Measurements from ENCODE around the gene IL4.

Gene IL4

DNA sequence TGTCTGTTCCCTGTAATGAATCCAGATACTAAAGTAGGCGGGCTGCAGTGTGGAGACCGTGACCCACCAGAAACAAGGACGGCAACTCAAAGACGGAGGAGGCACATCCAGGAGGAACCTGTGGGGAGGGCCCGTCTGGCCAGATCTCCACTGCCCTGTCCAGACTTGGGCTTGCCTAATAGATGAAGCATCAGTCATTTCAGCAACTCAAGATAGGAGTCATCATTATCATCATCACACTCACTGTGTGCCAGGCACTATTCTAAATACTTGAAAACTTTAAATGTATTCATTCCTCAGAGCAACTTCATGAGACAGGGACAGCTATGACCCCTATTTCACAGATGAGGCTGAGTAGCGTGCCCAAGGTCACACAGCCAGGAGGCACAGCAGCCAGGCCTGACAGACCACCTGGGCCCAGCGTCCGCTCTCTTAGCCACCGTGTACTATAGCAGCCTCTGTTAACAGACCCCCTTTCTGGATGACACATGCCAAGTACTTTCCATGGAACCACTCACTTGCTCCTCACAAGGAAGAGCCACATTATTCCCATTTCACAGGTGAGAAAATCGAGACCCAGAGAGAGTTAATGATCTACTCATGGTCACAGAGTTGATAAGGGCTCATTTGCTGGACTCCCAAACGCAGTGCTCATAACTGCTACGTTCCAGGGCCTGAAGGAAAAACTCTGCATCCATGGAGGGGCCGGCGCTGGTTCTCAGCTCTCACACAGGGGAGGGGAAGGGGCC, 4.9 kb upstream of the IL4 start:
- no peak overlapping the region for H3K4me3 ChIP-seq (replicated peaks in 1 of 2; ENCODE audit: low read depth in 2 of 2, low read length in 2 of 2)
- DNase-seq (ENCODE audit: low read depth in 2 of 2), result peak in 1 of 2 donors; percentile 14
- TF ChIP-seq, protein P1, sequence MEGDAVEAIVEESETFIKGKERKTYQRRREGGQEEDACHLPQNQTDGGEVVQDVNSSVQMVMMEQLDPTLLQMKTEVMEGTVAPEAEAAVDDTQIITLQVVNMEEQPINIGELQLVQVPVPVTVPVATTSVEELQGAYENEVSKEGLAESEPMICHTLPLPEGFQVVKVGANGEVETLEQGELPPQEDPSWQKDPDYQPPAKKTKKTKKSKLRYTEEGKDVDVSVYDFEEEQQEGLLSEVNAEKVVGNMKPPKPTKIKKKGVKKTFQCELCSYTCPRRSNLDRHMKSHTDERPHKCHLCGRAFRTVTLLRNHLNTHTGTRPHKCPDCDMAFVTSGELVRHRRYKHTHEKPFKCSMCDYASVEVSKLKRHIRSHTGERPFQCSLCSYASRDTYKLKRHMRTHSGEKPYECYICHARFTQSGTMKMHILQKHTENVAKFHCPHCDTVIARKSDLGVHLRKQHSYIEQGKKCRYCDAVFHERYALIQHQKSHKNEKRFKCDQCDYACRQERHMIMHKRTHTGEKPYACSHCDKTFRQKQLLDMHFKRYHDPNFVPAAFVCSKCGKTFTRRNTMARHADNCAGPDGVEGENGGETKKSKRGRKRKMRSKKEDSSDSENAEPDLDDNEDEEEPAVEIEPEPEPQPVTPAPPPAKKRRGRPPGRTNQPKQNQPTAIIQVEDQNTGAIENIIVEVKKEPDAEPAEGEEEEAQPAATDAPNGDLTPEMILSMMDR (IDR thresholded peaks at IDR 0.05; ENCODE audit: low read depth, low read length), result no peak

DNA sequence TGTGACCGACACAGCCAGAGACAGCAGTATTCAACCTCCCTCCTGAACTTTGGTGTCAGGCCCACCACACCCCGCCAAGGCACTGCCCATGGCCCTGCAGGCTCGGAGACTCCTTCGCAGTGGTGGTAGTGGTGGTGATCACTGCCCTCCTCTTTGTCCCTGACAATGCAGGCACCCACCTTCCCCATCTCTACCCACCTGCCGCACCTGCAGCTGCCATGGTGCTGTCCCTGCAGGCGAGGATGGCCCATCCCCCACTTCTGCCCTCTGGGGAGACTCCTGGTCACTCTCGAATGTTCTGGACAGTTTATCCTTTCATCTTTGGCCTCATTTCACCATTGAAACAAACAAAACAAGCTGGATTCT, 4.4 kb upstream of the IL4 start:
- no peak for DNase-seq (ENCODE audit: low read depth in 2 of 2)
- no peak overlapping the region for H3K4me3 ChIP-seq (replicated peaks in 1 of 2; ENCODE audit: low read depth in 2 of 2, low read length in 2 of 2)
- TF ChIP-seq, protein P1 (IDR thresholded peaks at IDR 0.05; ENCODE audit: low read depth, low read length), result no peak

DNA sequence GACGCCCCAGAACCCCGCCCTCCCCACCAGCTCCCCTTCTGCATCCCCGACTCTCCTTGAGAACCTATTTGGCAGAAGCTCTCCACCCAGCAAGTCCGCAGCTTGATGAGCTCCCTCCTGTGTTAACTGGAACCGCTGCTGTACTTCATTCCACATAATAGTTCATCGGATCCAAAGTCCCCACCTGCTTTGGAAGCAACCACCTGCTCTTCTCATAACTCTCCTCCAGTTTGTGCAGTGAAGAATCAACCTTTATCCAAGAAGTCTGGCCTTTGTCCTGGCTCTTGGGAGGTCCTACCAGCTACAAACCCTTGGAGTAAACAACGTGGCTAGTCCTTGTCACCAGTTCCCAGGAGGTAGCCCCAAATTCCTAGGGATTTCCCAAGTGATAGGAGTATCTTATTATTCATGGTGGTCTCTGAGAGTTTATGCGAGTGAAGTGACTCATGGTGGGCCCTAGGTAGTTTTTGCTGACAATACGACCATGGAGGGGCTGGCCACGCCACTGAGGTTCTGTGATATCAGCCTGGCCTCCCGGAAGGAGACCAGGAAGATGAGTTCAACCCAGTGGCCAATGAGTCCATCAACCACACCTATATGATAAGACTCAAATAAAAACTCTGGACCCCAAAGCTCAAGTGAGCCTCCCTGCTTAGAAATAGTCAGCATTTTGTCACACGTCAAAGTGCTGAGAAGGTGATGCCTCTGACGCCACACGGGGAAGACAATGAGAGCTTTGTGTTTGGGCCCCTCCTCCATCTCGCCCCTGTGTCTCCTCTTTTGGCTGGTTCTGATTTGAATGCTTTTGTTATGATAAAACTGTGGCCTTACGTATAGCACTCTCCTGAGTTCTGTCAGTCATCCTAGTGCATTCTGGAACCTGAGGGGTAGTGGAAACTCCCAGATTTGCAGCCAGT, 3.6 kb upstream of the IL4 start:
- TF ChIP-seq, protein P1 (IDR thresholded peaks at IDR 0.05; ENCODE audit: low read depth, low read length), result no peak
- DNase-seq (ENCODE audit: low read depth in 2 of 2), result no peak
- H3K4me3 ChIP-seq (replicated peaks in 1 of 2; ENCODE audit: low read depth in 2 of 2, low read length in 2 of 2), result no peak overlapping the region

DNA sequence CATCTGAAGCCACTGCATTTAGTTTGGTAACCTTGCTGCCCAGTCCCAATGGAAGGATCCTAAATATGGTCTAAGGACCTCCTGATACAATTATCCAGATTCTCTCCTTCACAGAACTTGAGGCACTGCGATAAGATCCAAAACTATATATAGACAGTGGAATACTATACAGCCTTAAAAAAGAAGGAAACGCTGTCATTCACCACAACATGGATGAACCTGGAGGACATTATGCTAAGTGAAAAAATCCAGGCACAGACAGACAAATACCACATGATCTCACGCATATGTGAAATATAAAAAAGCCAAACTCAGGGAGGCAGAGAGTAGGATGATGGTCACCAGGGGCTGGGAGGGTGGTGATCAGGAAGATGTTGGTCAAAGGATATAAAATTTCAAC, 2.8 kb upstream of the IL4 start:
- DNase-seq (ENCODE audit: low read depth in 2 of 2), result no peak
- H3K4me3 ChIP-seq (replicated peaks in 1 of 2; ENCODE audit: low read depth in 2 of 2, low read length in 2 of 2), result no peak overlapping the region
- TF ChIP-seq, protein P1 (IDR thresholded peaks at IDR 0.05; ENCODE audit: low read depth, low read length), result no peak

DNA sequence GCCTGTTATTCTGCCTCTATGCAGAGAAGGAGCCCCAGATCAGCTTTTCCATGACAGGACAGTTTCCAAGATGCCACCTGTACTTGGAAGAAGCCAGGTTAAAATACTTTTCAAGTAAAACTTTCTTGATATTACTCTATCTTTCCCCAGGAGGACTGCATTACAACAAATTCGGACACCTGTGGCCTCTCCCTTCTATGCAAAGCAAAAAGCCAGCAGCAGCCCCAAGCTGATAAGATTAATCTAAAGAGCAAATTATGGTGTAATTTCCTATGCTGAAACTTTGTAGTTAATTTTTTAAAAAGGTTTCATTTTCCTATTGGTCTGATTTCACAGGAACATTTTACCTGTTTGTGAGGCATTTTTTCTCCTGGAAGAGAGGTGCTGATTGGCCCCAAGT, 301 bp upstream of the IL4 start:
- no peak overlapping the region for H3K4me3 ChIP-seq (replicated peaks in 1 of 2; ENCODE audit: low read depth in 2 of 2, low read length in 2 of 2)
- no peak for DNase-seq (ENCODE audit: low read depth in 2 of 2)
- TF ChIP-seq, protein P1 (IDR thresholded peaks at IDR 0.05; ENCODE audit: low read depth, low read length), result no peak

DNA sequence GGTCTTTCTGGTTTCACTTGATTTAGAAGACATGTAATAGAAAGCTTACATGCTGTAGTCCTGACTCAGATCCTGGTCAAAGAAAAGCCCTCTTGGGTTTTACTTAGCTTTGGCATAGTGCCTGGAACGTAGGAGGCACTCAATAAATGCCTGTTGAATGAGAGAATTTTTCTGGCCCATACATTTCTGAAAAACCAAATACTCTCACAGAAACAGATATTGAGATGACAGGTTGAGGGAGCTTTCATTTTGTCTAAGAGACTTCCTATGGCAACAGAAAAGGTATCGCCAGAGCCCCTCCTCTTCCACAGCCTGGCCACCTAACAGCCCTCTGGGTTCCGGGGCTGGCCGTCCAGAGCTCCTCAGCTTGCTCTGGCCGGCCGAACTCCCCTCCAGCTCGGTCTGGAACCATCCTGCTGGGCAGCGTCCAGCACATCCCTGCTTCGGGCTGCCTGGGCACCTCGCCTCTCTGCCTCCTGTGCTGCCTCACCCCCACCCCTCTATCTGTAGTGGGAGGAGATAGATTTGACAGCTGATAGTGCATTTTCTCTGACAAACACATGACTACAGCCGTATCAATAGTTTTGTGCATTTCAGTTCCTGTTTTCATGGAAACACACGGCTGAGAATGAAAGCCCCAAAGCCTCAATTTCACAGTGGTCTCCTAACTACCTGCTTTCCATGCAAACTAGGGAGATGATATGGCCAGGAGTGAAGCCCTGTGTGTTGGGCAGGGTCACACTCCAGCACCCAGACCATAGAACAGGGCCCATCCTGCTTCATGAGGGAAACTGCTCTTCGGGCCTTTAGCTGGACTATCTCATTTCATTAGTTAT, 1.1 kb downstream of the IL4 start:
- peak overlapping the region in 1 of 2 donors; percentile 27 for H3K4me3 ChIP-seq (replicated peaks in 1 of 2; ENCODE audit: low read depth in 2 of 2, low read length in 2 of 2)
- TF ChIP-seq, protein P1 (IDR thresholded peaks at IDR 0.05; ENCODE audit: low read depth, low read length), result no peak
- peak; percentile 95 to 97 for DNase-seq (ENCODE audit: low read depth in 2 of 2)
